Prostate gland (tissue), 2 donors: Measurements from ENCODE around the gene PRTG. TPM values are rescaled to one million over a fixed set of nuclear protein-coding genes. Genes with fewer than 3 reads are reported as not detected.
"Not testable (repeated sequence)": the region's sequence is repeated elsewhere in the genome, so short reads cannot be mapped to it uniquely, and the experiment has no call there.

Source experiments
- DNase-seq: peaks from one replicate; pipeline ENCODE4 v3.0.0-alpha.2; 2019; ENCODE audit warnings: low spot score
- H3K27ac ChIP-seq, 2 donors: fragments of 200-600 bp; sonication (generic); 2 replicates each; pipeline ENCODE4 v1.5.1; 2017 to 2019
- H3K27me3 ChIP-seq: fragments of 200-600 bp; sonication (generic); replicated peaks from 2 replicates; pipeline ENCODE4 v1.5.1; 2019; ENCODE audit not compliant: insufficient read depth
- H3K36me3 ChIP-seq, 2 donors: fragments of 200-600 bp; sonication (generic); 1 replicate in 1 of 2; 2 replicates in 1 of 2; pipeline versions ENCODE4 v1.5.1 to v1.8.1; 2017 to 2019
- H3K4me1 ChIP-seq: fragments of 200-600 bp; sonication (generic); replicated peaks from 2 replicates; pipeline ENCODE4 v1.5.1; 2019
- H3K4me3 ChIP-seq, 2 donors: fragments of 200-600 bp; sonication (generic); 2 replicates each; pipeline ENCODE4 v1.5.1; 2017 to 2019
- H3K9me3 ChIP-seq: fragments of 200-600 bp; sonication (generic); 2 replicates; pipeline ENCODE4 v1.5.1; 2017
- CTCF ChIP-seq, 4 experiments: fragments of 200-600 bp in 2 of 4; fragments of 450-650 bp in 2 of 4; sonication (generic) in 2 of 4; IDR thresholded peaks; 1 replicate in 3 of 4; 2 replicates in 1 of 4; pipeline ENCODE4 v1.5.1; 2016 to 2019; ENCODE audit warnings: antibody characterized with exemption in 4 of 4, mild to moderate bottlenecking in 2 of 4, moderate library complexity in 2 of 4
- POLR2A ChIP-seq: fragments of 450-650 bp; IDR thresholded peaks from one replicate; pipeline ENCODE4 v1.6.1; 2016; ENCODE audit warnings: antibody characterized with exemption, mild to moderate bottlenecking
- POLR2AphosphoS5 ChIP-seq: sonication (generic); formaldehyde crosslinking; IDR thresholded peaks from one replicate; pipeline ENCODE4 v1.6.1; 2017; ENCODE audit warnings: antibody characterized with exemption
- WGBS: methylation state at CpG from one replicate; pipeline ENCODE4 v1.1.5; 2018; 5-methylcytosine and 5-hydroxymethylcytosine counted together
- intact Hi-C: fragments of 100-400 bp; cut with DNase I; formaldehyde crosslinking; loops from one replicate; pipeline ENCODE4 v1.14.2; 2022
- total RNA-seq, 2 donors: library from RNA; depleted of rRNA; stranded (reverse); fragments of >200 nt; gene quantifications; one replicate each; pipeline ENCODE4 v1.1.0, GENCODE V29; 2016

Gene PRTG
- total RNA-seq, 2 donors from 2014 or later = 6.1 to 9.4 TPM

- no peaks in the 10 kb centered on the region for H3K9me3 ChIP-seq
- TF ChIP-seq CTCF (IDR thresholded peaks at IDR 0.05) (no peak), POLR2A (no peak), POLR2AphosphoS5 (no peak)
- intact Hi-C loops = no loop called here
- no peak for DNase-seq
- H3K36me3 ChIP-seq = no peaks in the 10 kb centered on the region
- no peak overlapping the region for H3K4me3 ChIP-seq
- H3K27ac ChIP-seq = no peak overlapping the region
- 59% methylated on average over 3 of the region's 3 CpGs for WGBS
- no peaks in the 10 kb centered on the region for H3K27me3 ChIP-seq
- no peaks in the 10 kb centered on the region for H3K4me1 ChIP-seq
These were observed 43.4 kb upstream of the PRTG start for GRCh38 chr15:55786341-55786740.

GRCh38 chr15:55785593-55785992, 42.6 kb upstream of the PRTG start:
- H3K36me3 ChIP-seq, intact Hi-C loops, H3K4me1 ChIP-seq, H3K27me3 ChIP-seq, H3K27ac ChIP-seq, DNase-seq, H3K4me3 ChIP-seq, H3K9me3 ChIP-seq: not testable (repeated sequence)
- WGBS = 96% methylated on average over 9 of the region's 9 CpGs

GRCh38 chr15:55784286-55784685, 41.3 kb upstream of the PRTG start:
- DNase-seq = no peak
- Histone ChIP-seq H3K4me1 (no peaks in the 10 kb centered on the region), H3K36me3 (no peaks in the 10 kb centered on the region), H3K27ac (no peak overlapping the region), H3K9me3 (no peaks in the 10 kb centered on the region), H3K27me3 (no peaks in the 10 kb centered on the region), H3K4me3 (no peak overlapping the region)
- intact Hi-C loops = no loop called here
- TF ChIP-seq POLR2A = no peak
- no peak for TF ChIP-seq CTCF (IDR thresholded peaks at IDR 0.05)
- no peak for TF ChIP-seq POLR2AphosphoS5

GRCh38 chr15:55782901-55783300, 39.9 kb upstream of the PRTG start:
- DNase-seq = no peak
- intact Hi-C loops = no loop called here
- Histone ChIP-seq H3K27me3 (no peaks in the 10 kb centered on the region), H3K4me3 (no peak overlapping the region), H3K4me1 (no peaks in the 10 kb centered on the region), H3K9me3 (no peaks in the 10 kb centered on the region), H3K36me3 (no peaks in the 10 kb centered on the region), H3K27ac (no peak overlapping the region)
- 56% methylated on average over 3 of the region's 3 CpGs for WGBS
- TF ChIP-seq POLR2A = no peak
- no peak for TF ChIP-seq CTCF (IDR thresholded peaks at IDR 0.05)
- no peak for TF ChIP-seq POLR2AphosphoS5

- Histone ChIP-seq H3K4me3 (no peak overlapping the region), H3K9me3 (no peaks in the 10 kb centered on the region), H3K27ac (no peak overlapping the region), H3K27me3 (no peaks in the 10 kb centered on the region), H3K4me1 (no peaks in the 10 kb centered on the region), H3K36me3 (no peaks in the 10 kb centered on the region)
- TF ChIP-seq POLR2A (no peak), CTCF (IDR thresholded peaks at IDR 0.05) (no peak), POLR2AphosphoS5 (no peak)
- 36% methylated on average over 1 of the region's 2 CpGs for WGBS
- intact Hi-C loops = no loop called here
- DNase-seq = no peak
These were observed 37.3 kb upstream of the PRTG start for GRCh38 chr15:55780292-55780691.
